Thoracic aorta (tissue), 2 donors: ENCODE measurements around the gene VDAC1. TPM values are rescaled to one million over a fixed set of nuclear protein-coding genes. Genes with fewer than 3 reads are reported as not detected.

Source experiments
- ATAC-seq: fragments of 150-250 bp; one replicate; pipeline ENCODE4 v1.8.0; 2017; ENCODE audit warnings: low read depth; ENCODE audit not compliant: insufficient number of reproducible peaks, low FRiP score
- DNase-seq: peaks from one replicate; pipeline ENCODE4 v3.0.0-alpha.2; 2020; ENCODE audit warnings: low spot score
- H3K27ac ChIP-seq, 2 donors: fragments of 200-600 bp; sonication (generic); 1 replicate in 1 of 2; 2 replicates in 1 of 2; pipeline ENCODE4 v1.5.1; 2016; ENCODE audit warnings: mild to moderate bottlenecking in 2 of 2, moderate library complexity in 2 of 2
- H3K27me3 ChIP-seq: fragments of 200-600 bp; sonication (generic); replicated peaks from 2 replicates; pipeline ENCODE4 v1.6.0; 2016; ENCODE audit warnings: mild to moderate bottlenecking; ENCODE audit not compliant: insufficient read depth
- H3K36me3 ChIP-seq: fragments of 200-600 bp; sonication (generic); one replicate; pipeline ENCODE4 v1.5.1; 2016
- H3K4me1 ChIP-seq, 2 donors: fragments of 200-600 bp; sonication (generic); 1 replicate in 1 of 2; 2 replicates in 1 of 2; pipeline versions ENCODE4 v1.5.1 to v1.6.0; 2016; ENCODE audit warnings: low read depth in 2 of 2, mild to moderate bottlenecking in 1 of 2; ENCODE audit not compliant: control insufficient read depth in 1 of 2
- H3K4me3 ChIP-seq: fragments of 200-600 bp; sonication (generic); 2 replicates; pipeline ENCODE4 v1.5.1; 2016; ENCODE audit warnings: mild to moderate bottlenecking
- H3K9me3 ChIP-seq: fragments of 200-600 bp; sonication (generic); 2 replicates; pipeline ENCODE4 v1.5.1; 2016
- total RNA-seq, 2 donors: library from RNA; depleted of rRNA; stranded (reverse); fragments of >200 nt; gene quantifications; one replicate each; pipeline versions ENCODE4 v1.1.0 to v1.2.3, GENCODE V29; 2016
- TF ChIP-seq, protein P1 (sequence below): fragments of 200-600 bp; sonication (generic); IDR thresholded peaks from one replicate; pipeline ENCODE4 v1.5.1; 2019; ENCODE audit warnings: antibody characterized with exemption

VDAC1 gene
- total RNA-seq, 2 donors from 2014 or later = 77.0 to 112 TPM

DNA sequence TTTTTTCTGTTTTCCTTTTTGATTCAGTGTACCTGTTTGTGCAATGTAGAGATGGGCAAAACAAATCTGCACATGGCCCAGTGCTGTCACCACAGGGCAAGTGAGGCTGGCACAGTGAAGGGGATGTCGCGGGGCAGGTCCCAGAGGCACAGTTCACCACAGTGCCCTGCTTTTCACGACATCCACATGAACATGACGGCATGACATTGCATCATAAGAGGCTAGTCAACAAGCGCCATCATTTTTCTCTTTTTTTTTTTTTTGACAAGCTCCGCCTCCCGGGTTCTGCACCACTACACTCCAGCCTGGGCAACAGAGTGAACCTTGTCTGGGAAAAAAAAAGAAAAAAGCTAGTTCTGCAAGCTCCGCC lies 42.9 kb upstream of the VDAC1 start:
- no peaks in the 10 kb centered on the region for H3K27me3 ChIP-seq
- ATAC-seq (no peak), DNase-seq (no peak)
- no peaks in the 10 kb centered on the region for H3K4me1 ChIP-seq
- TF ChIP-seq, protein P1, sequence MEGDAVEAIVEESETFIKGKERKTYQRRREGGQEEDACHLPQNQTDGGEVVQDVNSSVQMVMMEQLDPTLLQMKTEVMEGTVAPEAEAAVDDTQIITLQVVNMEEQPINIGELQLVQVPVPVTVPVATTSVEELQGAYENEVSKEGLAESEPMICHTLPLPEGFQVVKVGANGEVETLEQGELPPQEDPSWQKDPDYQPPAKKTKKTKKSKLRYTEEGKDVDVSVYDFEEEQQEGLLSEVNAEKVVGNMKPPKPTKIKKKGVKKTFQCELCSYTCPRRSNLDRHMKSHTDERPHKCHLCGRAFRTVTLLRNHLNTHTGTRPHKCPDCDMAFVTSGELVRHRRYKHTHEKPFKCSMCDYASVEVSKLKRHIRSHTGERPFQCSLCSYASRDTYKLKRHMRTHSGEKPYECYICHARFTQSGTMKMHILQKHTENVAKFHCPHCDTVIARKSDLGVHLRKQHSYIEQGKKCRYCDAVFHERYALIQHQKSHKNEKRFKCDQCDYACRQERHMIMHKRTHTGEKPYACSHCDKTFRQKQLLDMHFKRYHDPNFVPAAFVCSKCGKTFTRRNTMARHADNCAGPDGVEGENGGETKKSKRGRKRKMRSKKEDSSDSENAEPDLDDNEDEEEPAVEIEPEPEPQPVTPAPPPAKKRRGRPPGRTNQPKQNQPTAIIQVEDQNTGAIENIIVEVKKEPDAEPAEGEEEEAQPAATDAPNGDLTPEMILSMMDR = no peak
- H3K4me3 ChIP-seq = no peak overlapping the region
- no peaks in the 10 kb centered on the region for H3K9me3 ChIP-seq
- H3K27ac ChIP-seq = no peak overlapping the region
- H3K36me3 ChIP-seq = no peaks in the 10 kb centered on the region

DNA sequence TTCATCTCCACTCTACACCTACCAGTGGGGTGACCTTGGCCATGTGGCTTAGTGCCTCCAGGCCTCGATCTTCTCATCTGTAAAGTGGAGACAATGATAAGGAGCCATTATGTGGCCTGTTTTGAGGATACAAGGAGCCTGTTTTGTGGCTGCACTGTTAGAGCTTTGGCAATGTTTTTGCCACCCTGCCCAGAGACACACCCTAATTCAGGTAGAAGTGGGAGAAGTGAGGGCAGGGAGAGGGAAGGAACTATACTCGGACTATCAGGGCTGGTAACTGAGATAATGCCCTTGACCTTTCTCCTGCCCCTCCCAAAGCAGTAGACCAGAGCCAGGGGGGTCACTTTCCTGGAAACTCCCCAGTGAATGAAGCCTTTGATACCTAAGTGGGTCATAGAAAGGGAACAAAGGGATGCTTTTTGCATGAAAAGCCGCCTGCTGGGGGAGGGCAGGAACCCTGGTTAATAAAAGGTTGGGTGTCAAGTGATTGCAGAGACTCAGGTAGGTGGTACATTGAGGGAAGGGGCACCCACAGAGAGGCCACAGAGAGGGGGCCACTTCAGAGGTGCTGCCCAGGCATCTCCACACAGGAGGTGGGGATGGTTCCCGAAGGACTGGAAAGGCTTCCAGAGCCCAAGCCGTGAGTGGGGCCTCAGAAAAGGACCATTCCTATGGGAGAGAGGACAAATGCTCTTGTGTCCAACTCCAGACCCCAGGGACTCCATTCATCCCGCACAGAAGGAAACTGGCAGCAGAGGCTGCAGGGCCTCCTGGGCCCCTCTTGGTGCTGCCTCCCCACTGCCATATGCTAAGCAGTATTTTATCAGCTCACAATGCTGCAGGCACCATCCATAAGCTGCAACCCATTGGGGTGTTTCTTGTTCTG lies 42.3 kb upstream of the VDAC1 start:
- TF ChIP-seq, protein P1 = no peak
- H3K4me1 ChIP-seq = no peaks in the 10 kb centered on the region
- no peak for ATAC-seq
- H3K27ac ChIP-seq = no peak overlapping the region
- H3K27me3 ChIP-seq = no peaks in the 10 kb centered on the region
- no peaks in the 10 kb centered on the region for H3K9me3 ChIP-seq
- H3K36me3 ChIP-seq = no peaks in the 10 kb centered on the region
- no peak for DNase-seq
- no peak overlapping the region for H3K4me3 ChIP-seq

DNA sequence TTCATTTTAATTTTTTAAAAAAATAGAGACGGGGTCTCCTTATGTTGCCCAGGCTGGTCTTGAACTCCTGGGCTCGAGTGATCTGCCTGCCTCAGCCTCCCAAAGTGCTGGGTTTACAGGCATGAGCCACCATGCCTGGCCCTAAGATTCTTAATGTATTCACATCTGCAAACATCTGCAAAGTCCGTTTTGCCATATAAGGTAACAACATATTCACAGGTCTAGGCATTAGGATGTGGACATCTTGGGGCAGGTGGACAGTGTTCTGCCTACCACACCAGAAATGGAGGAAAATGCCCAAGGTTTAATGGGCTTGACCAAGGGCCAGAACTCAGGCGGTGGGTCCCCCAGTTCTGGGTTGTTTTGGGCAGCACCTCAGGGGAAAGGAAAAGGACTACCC lies 41.6 kb upstream of the VDAC1 start:
- no peak for ATAC-seq
- no peak for DNase-seq

DNA sequence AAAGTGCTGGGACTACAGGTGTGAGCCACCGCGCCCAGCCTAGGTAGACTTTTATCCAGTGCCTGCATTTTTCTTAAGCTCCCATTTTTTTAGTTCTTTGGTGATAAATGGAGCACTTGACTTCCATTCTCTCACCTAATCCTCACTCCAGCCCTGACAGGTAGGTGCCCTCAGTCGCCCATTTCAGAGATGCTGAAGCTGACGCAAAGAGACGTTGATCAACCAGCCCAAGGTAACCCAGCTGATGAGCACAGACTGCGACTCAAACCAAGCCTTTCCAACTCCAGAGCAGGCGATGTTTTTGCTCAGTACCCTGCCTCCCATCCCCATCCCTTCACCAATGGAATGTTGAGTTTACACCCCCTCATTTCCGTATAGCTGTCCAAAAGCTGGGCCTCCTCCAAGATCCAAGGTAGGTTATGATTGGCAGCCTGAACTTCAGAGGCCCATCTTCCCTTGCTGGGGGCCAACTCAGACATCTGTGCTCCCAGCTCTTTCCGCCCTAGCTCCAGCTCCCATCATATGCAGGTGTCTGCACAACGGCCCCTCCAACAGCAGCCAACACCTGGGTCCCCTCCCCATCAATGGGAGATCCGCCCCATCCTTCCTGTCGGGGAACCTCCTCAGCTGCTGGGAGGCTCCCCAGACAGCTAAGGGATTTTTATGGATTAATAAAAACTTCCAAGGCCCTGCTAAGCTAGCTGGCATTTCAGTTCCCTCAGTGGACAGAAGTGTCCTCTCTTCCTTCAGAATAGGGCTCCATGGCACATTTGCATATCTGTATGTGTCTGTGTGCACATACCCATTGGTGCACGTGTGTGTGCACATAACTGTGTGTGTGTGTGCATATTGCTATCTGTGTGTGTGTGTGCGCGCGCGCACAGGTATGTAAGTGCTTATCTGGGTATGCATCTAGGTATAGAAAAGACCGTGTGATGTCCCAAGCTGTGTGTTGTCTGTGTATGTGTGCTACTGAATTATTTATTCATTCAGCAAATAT lies 39.3 kb upstream of the VDAC1 start:
- no peak for DNase-seq
- H3K36me3 ChIP-seq = no peaks in the 10 kb centered on the region
- ATAC-seq = no peak
- H3K4me1 ChIP-seq = no peaks in the 10 kb centered on the region
- no peak overlapping the region for H3K4me3 ChIP-seq
- TF ChIP-seq, protein P1 = no peak
- H3K27ac ChIP-seq = no peak overlapping the region
- H3K27me3 ChIP-seq = no peaks in the 10 kb centered on the region
- H3K9me3 ChIP-seq = no peaks in the 10 kb centered on the region

More for the DNA sequence above, 41.6 kb upstream of the VDAC1 start:
- no peak overlapping the region for H3K4me3 ChIP-seq
- TF ChIP-seq, protein P1 = no peak
- H3K4me1 ChIP-seq = no peaks in the 10 kb centered on the region
- no peaks in the 10 kb centered on the region for H3K36me3 ChIP-seq
- H3K27ac ChIP-seq = no peak overlapping the region
- H3K27me3 ChIP-seq = no peaks in the 10 kb centered on the region
- no peaks in the 10 kb centered on the region for H3K9me3 ChIP-seq
